ENCODE measurements around the gene PPIP5K2.

GRCh38 chr5:103112910-103113309 is 7.2 kb upstream of the PPIP5K2 start:
- TF ChIP-seq EZH2 (IDR thresholded peaks at IDR 0.05; ENCODE audit: borderline replicate concordance, insufficient read depth, low read length, poor library complexity, severe bottlenecking) (no peak), MXI1 (conservative IDR thresholded peaks at IDR 0.05; ENCODE audit: poor library complexity, severe bottlenecking) (no peak)
- TF ChIP-seq, protein P1, sequence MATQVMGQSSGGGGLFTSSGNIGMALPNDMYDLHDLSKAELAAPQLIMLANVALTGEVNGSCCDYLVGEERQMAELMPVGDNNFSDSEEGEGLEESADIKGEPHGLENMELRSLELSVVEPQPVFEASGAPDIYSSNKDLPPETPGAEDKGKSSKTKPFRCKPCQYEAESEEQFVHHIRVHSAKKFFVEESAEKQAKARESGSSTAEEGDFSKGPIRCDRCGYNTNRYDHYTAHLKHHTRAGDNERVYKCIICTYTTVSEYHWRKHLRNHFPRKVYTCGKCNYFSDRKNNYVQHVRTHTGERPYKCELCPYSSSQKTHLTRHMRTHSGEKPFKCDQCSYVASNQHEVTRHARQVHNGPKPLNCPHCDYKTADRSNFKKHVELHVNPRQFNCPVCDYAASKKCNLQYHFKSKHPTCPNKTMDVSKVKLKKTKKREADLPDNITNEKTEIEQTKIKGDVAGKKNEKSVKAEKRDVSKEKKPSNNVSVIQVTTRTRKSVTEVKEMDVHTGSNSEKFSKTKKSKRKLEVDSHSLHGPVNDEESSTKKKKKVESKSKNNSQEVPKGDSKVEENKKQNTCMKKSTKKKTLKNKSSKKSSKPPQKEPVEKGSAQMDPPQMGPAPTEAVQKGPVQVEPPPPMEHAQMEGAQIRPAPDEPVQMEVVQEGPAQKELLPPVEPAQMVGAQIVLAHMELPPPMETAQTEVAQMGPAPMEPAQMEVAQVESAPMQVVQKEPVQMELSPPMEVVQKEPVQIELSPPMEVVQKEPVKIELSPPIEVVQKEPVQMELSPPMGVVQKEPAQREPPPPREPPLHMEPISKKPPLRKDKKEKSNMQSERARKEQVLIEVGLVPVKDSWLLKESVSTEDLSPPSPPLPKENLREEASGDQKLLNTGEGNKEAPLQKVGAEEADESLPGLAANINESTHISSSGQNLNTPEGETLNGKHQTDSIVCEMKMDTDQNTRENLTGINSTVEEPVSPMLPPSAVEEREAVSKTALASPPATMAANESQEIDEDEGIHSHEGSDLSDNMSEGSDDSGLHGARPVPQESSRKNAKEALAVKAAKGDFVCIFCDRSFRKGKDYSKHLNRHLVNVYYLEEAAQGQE (IDR thresholded peaks at IDR 0.05; ENCODE audit: borderline replicate concordance) = no peak
- TF ChIP-seq, protein P2, sequence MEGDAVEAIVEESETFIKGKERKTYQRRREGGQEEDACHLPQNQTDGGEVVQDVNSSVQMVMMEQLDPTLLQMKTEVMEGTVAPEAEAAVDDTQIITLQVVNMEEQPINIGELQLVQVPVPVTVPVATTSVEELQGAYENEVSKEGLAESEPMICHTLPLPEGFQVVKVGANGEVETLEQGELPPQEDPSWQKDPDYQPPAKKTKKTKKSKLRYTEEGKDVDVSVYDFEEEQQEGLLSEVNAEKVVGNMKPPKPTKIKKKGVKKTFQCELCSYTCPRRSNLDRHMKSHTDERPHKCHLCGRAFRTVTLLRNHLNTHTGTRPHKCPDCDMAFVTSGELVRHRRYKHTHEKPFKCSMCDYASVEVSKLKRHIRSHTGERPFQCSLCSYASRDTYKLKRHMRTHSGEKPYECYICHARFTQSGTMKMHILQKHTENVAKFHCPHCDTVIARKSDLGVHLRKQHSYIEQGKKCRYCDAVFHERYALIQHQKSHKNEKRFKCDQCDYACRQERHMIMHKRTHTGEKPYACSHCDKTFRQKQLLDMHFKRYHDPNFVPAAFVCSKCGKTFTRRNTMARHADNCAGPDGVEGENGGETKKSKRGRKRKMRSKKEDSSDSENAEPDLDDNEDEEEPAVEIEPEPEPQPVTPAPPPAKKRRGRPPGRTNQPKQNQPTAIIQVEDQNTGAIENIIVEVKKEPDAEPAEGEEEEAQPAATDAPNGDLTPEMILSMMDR (IDR thresholded peaks at IDR 0.05; ENCODE audit: poor library complexity, severe bottlenecking) = no peak
